Panc1 (cell line): ENCODE results near the gene OPTN.

ENCODE experiments used
- CTCF ChIP-seq: fragments of 450-650 bp; IDR thresholded peaks from 2 replicates; pipeline ENCODE4 v1.5.1; 2017; ENCODE audit warnings: mild to moderate bottlenecking
- POLR2AphosphoS5 ChIP-seq: IDR thresholded peaks from 2 replicates; pipeline ENCODE4 v1.6.1; 2012; ENCODE audit warnings: mild to moderate bottlenecking, low read depth, low read length, moderate library complexity

- no peak for TF ChIP-seq POLR2AphosphoS5
- no peak for TF ChIP-seq CTCF
Observed at GRCh38 chr10:13110908-13111307, 10.9 kb downstream of the OPTN start.
